B cell (primary cell): ENCODE data around the gene RNF224. TPM values are rescaled to one million over a fixed set of nuclear protein-coding genes. Genes with fewer than 3 reads are reported as not detected.

Experiments used
- ATAC-seq: fragments of 200-7000 bp; cut with Tn5 transposase; one replicate; pipeline ENCODE4 v1.10.0; 2021; ENCODE audit warnings: low read depth, mild to moderate bottlenecking, moderate number of reproducible peaks, moderate library complexity
- CTCF ChIA-PET: fragments of 350-600 bp; sonication (Branson Sonifier 250); formaldehyde crosslinking; loops from one replicate; lab custom pipeline; 2021; ENCODE audit warnings: antibody characterized with exemption, inconsistent platforms; lab: Charles Lee
- POLR2A ChIA-PET: fragments of 350-600 bp; sonication (Branson Sonifier 250); formaldehyde crosslinking; loops from one replicate; lab custom pipeline; 2021; ENCODE audit warnings: antibody characterized with exemption; lab: Charles Lee
- DNase-seq: peaks from one replicate; pipeline ENCODE4 v3.0.0; 2013
- H2AFZ ChIP-seq: 2 replicates; pipeline ENCODE4 v1.6.1; 2012; ENCODE audit warnings: mild to moderate bottlenecking, low read depth, low read length; ENCODE audit not compliant: insufficient read depth, poor library complexity, severe bottlenecking
- H3K27ac ChIP-seq, 2 donors: 1 replicate in 1 of 2; 2 replicates in 1 of 2; pipeline ENCODE4 v1.5.1; 2012 to 2013; ENCODE audit warnings: low read length in 2 of 2, mild to moderate bottlenecking in 2 of 2, moderate library complexity in 1 of 2
- H3K27me3 ChIP-seq, 4 experiments: fragments of 200-600 bp in 1 of 4; sonication (generic) in 1 of 4; replicated peaks in 1 of 4; 1 replicate in 2 of 4; 2 replicates in 2 of 4; pipeline versions ENCODE4 v1.6.1 to v1.7.0; 2013 to 2016; ENCODE audit warnings: low read length in 3 of 4, mild to moderate bottlenecking in 2 of 4, mixed read lengths in 1 of 4, moderate library complexity in 1 of 4; ENCODE audit not compliant: insufficient read depth in 4 of 4, control insufficient read depth in 3 of 4; ENCODE audit errors: control extremely low read depth in 1 of 4
- H3K36me3 ChIP-seq, 2 experiments: replicated peaks in 1 of 2; 1 replicate in 1 of 2; 2 replicates in 1 of 2; pipeline versions ENCODE4 v1.6.1 to v1.7.1; 2013; ENCODE audit warnings: low read length in 1 of 2; ENCODE audit not compliant: insufficient read depth in 2 of 2, control insufficient read depth in 1 of 2; ENCODE audit errors: control extremely low read depth in 1 of 2, extremely low read depth in 1 of 2
- H3K4me1 ChIP-seq, 2 donors: fragments of 200-600 bp in 1 of 2; sonication (generic) in 1 of 2; 1 replicate in 1 of 2; 2 replicates in 1 of 2; pipeline versions ENCODE4 v1.5.1 to v1.6.1; 2013 to 2017; ENCODE audit warnings: low read length in 2 of 2; ENCODE audit not compliant: control insufficient read depth in 2 of 2, insufficient read depth in 2 of 2
- H3K4me2 ChIP-seq: replicated peaks from 2 replicates; pipeline ENCODE3; 2012; ENCODE audit warnings: mild to moderate bottlenecking, low read depth, low read length; ENCODE audit not compliant: poor library complexity, severe bottlenecking
- H3K4me3 ChIP-seq, 5 experiments: fragments of 200-600 bp in 1 of 5; sonication (generic) in 1 of 5; 1 replicate in 3 of 5; 2 replicates in 2 of 5; pipeline versions ENCODE4 v1.5.1 to v1.7.0; 2011 to 2016; ENCODE audit warnings: low read length in 4 of 5, mild to moderate bottlenecking in 4 of 5, low read depth in 2 of 5, control low read depth in 1 of 5, moderate library complexity in 1 of 5; ENCODE audit not compliant: insufficient read depth in 1 of 5; ENCODE audit errors: control extremely low read depth in 1 of 5, extremely low read depth in 1 of 5
- H3K79me2 ChIP-seq: fragments of 200-600 bp; sonication (generic); one replicate; pipeline ENCODE4 v1.6.0; 2016; ENCODE audit warnings: low read length; ENCODE audit not compliant: control insufficient read depth, insufficient read depth
- H3K9ac ChIP-seq: fragments of 200-600 bp; sonication (generic); 2 replicates; pipeline ENCODE4 v1.6.1; 2017; ENCODE audit warnings: mild to moderate bottlenecking, low read length, moderate library complexity
- H3K9me3 ChIP-seq, 3 donors: one replicate each; pipeline versions ENCODE4 v1.6.1 to v1.7.1; 2013; ENCODE audit warnings: low read length in 2 of 3; ENCODE audit not compliant: control insufficient read depth in 2 of 3, insufficient read depth in 1 of 3; ENCODE audit errors: control extremely low read depth in 1 of 3
- H4K20me1 ChIP-seq: 2 replicates; pipeline ENCODE4 v1.6.0; 2012; ENCODE audit warnings: mild to moderate bottlenecking, low read length; ENCODE audit not compliant: insufficient read depth, control insufficient read depth, poor library complexity, severe bottlenecking
- H3K27ac Mint-ChIP-seq: one replicate; pipeline ENCODE4 v1.8.0; 2021; ENCODE audit warnings: mixed read lengths
- H3K27me3 Mint-ChIP-seq: one replicate; pipeline ENCODE4 v1.8.0; 2021; ENCODE audit warnings: mixed read lengths
- H3K4me1 Mint-ChIP-seq: one replicate; pipeline ENCODE4 v1.8.0; 2021; ENCODE audit warnings: mixed read lengths
- H3K4me3 Mint-ChIP-seq: one replicate; pipeline ENCODE4 v1.8.0; 2021; ENCODE audit warnings: mixed read lengths
- H3K9me3 Mint-ChIP-seq: one replicate; pipeline ENCODE4 v1.8.0; 2022; ENCODE audit warnings: mixed read lengths; ENCODE audit not compliant: insufficient read depth
- EZH2 ChIP-seq: IDR thresholded peaks from 2 replicates; pipeline ENCODE4 v1.6.1; 2012; ENCODE audit warnings: borderline replicate concordance, low read depth, mild to moderate bottlenecking, moderate library complexity, low read length; ENCODE audit not compliant: insufficient read depth, poor library complexity, severe bottlenecking
- WGBS: methylation state at CpG from one replicate; pipeline ENCODE4 v1.1.5; 2013; ENCODE audit warnings: missing lambda C conversion rate; ENCODE audit not compliant: insufficient coverage; 5-methylcytosine and 5-hydroxymethylcytosine counted together
- intact Hi-C: fragments of 100-400 bp; cut with micrococcal nuclease; formaldehyde crosslinking; loops from one replicate; pipeline ENCODE4 v1.10.0; 2022
- polyA plus RNA-seq: library from polyadenylated mRNA; depleted of rRNA; stranded (reverse); fragments of >200 nt; gene quantifications from 2 replicates; pipeline ENCODE4 v1.2.3, GENCODE V29; 2012
- total RNA-seq, 2 donors: library from RNA; stranded (reverse); fragments of 120-200 nt in 1 of 2; gene quantifications; 1 replicate in 1 of 2; 2 replicates in 1 of 2; pipeline versions ENCODE4 v1.2.3 to v1.2.4, GENCODE V29; 2013 to 2022
- TF ChIP-seq, protein P1 (sequence below): fragments of 200-600 bp; IDR thresholded peaks from one replicate; pipeline ENCODE4 v1.8.0; 2022; ENCODE audit warnings: antibody characterized with exemption, mild to moderate bottlenecking

The RNF224 gene
- total and polyA plus RNA-seq, 2 donors (not counting 1 experiment from before 2014, with no cell fraction given): not detected

DNA sequence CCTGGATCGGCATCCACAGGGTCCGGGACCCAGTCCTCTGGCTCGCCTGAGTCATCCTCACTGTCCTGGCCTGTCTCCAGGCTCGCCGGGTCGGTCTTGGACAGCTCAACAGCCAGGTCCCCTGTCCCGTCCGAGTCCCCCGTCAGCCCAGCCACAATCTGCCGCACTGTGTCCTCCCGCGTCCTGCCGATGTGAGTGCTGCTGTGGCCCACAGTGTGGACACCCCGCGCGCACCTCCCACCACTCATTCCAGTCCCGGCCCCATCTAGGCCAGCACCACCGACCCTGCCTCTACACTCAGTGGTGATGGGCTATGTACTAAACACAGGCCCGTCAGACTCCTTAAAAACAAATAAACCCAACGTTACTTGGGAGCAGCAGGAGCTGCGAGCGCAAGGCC is 45.6 kb upstream of the RNF224 start:
- H3K27me3 ChIP-seq: no peaks in the 10 kb centered on the region
- TF ChIP-seq, protein P1, sequence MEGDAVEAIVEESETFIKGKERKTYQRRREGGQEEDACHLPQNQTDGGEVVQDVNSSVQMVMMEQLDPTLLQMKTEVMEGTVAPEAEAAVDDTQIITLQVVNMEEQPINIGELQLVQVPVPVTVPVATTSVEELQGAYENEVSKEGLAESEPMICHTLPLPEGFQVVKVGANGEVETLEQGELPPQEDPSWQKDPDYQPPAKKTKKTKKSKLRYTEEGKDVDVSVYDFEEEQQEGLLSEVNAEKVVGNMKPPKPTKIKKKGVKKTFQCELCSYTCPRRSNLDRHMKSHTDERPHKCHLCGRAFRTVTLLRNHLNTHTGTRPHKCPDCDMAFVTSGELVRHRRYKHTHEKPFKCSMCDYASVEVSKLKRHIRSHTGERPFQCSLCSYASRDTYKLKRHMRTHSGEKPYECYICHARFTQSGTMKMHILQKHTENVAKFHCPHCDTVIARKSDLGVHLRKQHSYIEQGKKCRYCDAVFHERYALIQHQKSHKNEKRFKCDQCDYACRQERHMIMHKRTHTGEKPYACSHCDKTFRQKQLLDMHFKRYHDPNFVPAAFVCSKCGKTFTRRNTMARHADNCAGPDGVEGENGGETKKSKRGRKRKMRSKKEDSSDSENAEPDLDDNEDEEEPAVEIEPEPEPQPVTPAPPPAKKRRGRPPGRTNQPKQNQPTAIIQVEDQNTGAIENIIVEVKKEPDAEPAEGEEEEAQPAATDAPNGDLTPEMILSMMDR: no peak
- TF ChIP-seq EZH2: no peak
- ChIA-PET CTCF (interaction anchor here (1.2 kb wide), 1 partner anchor 120 kb away, joined by 3 read pairs; the partner anchor contains the start of gene NRARP), POLR2A (no interaction called here)
- no peak overlapping the region for H3K27ac Mint-ChIP-seq
- 97% methylated on average over 21 of the region's 22 CpGs for whole genome bisulfite sequencing
- H3K27ac ChIP-seq: no peak overlapping the region
- no peak overlapping the region for H3K4me3 ChIP-seq
- no peak for ATAC-seq
- peaks cover 25% of the 10 kb centered on the region for H3K79me2 ChIP-seq
- no peak overlapping the region for H2AFZ ChIP-seq
- peaks cover 6% of the 10 kb centered on the region for H3K4me1 Mint-ChIP-seq
- no peak overlapping the region for H3K4me2 ChIP-seq
- no peak overlapping the region for H3K9ac ChIP-seq
- H3K27me3 Mint-ChIP-seq: no peaks in the 10 kb centered on the region
- peaks cover 56% of the 10 kb centered on the region for H4K20me1 ChIP-seq
- H3K4me3 Mint-ChIP-seq: no peak overlapping the region
- intact Hi-C loops: no loop called here
- H3K9me3 ChIP-seq: no peaks in the 10 kb centered on the region
- H3K9me3 Mint-ChIP-seq: no peaks in the 10 kb centered on the region
- H3K36me3 ChIP-seq: peaks cover 0 to 74% of the 10 kb centered on the region in 2 experiments
- no peak for DNase-seq
- H3K4me1 ChIP-seq: peaks cover 4 to 8% of the 10 kb centered on the region in 2 donors

DNA sequence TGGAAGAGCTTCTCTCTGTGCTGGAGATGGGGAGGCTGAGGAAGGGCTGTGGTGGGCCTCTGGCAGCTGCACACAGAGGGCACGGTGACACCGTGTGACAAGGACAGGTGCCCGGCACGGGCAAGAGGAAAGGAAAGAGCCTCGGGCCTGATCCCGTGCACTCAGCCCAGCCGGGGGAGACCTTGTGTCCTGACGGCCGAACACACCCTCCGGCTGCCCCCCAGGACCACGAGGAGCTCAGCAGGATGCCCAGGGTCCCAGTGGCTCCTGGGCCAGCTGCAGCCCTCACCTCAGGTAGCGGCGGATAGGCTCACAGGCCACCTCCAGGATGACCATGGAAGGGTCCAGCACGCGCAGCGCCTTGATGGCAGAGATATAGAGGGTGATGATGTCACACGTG is 44.5 kb upstream of the RNF224 start:
- intact Hi-C loops: no loop called here
- Mint-ChIP-seq H3K4me1 (peaks cover 17% of the 10 kb centered on the region), H3K4me3 (no peak overlapping the region), H3K27me3 (no peaks in the 10 kb centered on the region), H3K27ac (no peak overlapping the region), H3K9me3 (no peaks in the 10 kb centered on the region)
- TF ChIP-seq, protein P1: no peak
- TF ChIP-seq EZH2: no peak
- ATAC-seq (no peak), DNase-seq (no peak)
- H3K9me3 ChIP-seq: no peaks in the 10 kb centered on the region
- no peak overlapping the region for H3K9ac ChIP-seq
- WGBS: 97% methylated on average over 17 of the region's 17 CpGs
- H4K20me1 ChIP-seq: peaks cover 56% of the 10 kb centered on the region
- H3K79me2 ChIP-seq: peaks cover 36% of the 10 kb centered on the region
- H3K27ac ChIP-seq: no peak overlapping the region
- H3K36me3 ChIP-seq: peaks cover 0 to 72% of the 10 kb centered on the region in 2 experiments
- POLR2A ChIA-PET: no interaction called here
- H3K4me3 ChIP-seq: no peak overlapping the region
- H3K4me1 ChIP-seq: peaks cover 16 to 19% of the 10 kb centered on the region in 2 donors
- H3K27me3 ChIP-seq: no peaks in the 10 kb centered on the region
- H3K4me2 ChIP-seq: no peak overlapping the region
- H2AFZ ChIP-seq: no peak overlapping the region
- CTCF ChIA-PET: no interaction called here
